ENCODE measurements around the gene SSBP4. TPM values are rescaled to one million over a fixed set of nuclear protein-coding genes. Genes with fewer than 3 reads are reported as not detected.
A peak's percentile ranks its signal among the peaks of the same experiment; 100 is the strongest.
"Not testable (repeated sequence)": the region's sequence is repeated elsewhere in the genome, so short reads cannot be mapped to it uniquely, and the experiment has no call there.

The SSBP4 gene
- total RNA-seq (2014; rRNA removed; shearing (Covaris generic)), result 63.0 and 73.0 TPM in 2 replicates

- Histone ChIP-seq H3K4me1 (peaks cover 25% of the 10 kb centered on the region), H3K27ac (peak within 1 kb of the TSS; percentile 58), H3K4me3 (peak within 1 kb of the TSS; percentile 71), H3K27me3 (no peaks in the 10 kb centered on the region), H3K36me3 (no peaks in the 10 kb centered on the region), H3K9me3 (replicated peaks) (no peaks in the 10 kb centered on the region)
- DNase-seq, result peak; percentile 71 to 85
Measured at GRCh38 chr19:18419195-18419698, at the start of gene SSBP4. TSS of gene SSBP4 (plus strand) at chr19:18419398. CDS start at chr19:18419649, 251 bp downstream.

DNA sequence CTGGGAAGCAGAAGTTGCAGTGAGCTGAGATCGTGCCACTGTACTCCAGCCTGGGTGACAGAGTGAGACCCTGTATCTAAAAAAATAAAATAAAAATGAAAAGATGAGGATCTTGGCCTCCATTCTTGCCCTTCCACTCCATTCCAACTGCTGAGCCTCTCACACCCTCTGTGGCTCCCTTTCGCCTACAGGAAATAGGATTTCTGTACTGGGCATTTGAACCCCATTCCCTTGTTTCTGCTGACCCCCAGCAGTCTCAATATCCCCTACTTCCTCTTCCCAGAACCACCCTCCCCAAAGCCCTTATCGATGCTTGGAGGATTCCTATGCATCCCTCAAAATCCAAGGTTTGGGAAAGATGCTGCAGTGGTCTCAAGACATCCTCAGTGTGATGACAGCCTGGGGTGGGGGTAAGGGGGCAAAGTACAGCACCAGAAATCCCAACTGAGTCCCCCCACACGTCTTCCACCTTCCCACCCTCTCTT lies 45.7 kb upstream of the SSBP4 start:
- H3K4me3 ChIP-seq, result no peak overlapping the region
- H3K9me3 ChIP-seq (replicated peaks), result no peaks in the 10 kb centered on the region
- no peaks in the 10 kb centered on the region for H3K27me3 ChIP-seq
- DNase-seq, result no peak
- no peaks in the 10 kb centered on the region for H3K36me3 ChIP-seq
- H3K4me1 ChIP-seq, result peaks cover 48% of the 10 kb centered on the region
- peak overlapping the region; percentile 99 for H3K27ac ChIP-seq

DNA sequence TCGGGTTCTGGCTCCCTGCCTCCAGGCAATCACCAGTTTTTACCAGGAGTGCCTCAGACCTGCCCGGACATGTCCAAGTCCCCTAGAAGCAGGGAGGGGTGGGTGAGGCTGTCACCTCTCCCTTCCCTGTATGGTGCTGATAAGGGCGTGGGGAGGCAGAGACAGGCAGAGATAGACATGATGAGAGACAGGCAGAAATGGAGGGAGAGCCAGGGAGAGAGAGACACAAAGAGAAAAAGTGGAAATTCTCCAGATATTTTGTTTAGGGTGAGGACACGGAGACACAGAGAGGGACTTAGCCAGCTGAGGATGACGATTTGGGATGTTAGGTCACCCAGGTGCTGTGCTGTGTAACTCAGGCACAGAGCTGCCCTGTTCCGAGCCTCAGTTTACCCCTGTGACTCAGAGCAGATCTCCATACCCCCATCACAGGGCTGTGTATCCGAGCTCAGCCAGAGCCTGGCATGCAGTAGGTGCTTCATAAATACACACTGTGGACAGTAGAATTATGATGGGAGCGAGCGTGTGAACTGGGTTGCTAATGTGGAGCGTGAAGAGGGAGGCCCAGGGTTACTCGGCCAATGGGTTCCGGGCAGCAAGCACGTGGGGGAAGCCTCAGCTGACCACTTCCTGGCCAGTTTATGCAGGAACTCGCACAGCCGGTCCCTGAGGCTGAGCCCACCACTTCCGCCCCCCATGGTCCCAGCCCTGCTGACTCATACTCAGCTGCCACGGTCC lies 45.1 kb upstream of the SSBP4 start:
- Histone ChIP-seq H3K27me3 (no peaks in the 10 kb centered on the region), H3K4me1 (peaks cover 42% of the 10 kb centered on the region), H3K4me3 (peak overlapping the region; percentile 4; the same call in 1 of the 2 replicates), H3K27ac (peak overlapping the region; percentile 99), H3K36me3 (no peaks in the 10 kb centered on the region), H3K9me3 (replicated peaks) (no peaks in the 10 kb centered on the region)
- peak; percentile 99 for DNase-seq

- Histone ChIP-seq H3K36me3 (no peaks in the 10 kb centered on the region), H3K4me1 (peaks cover 35% of the 10 kb centered on the region), H3K27ac (no peak overlapping the region), H3K27me3 (no peaks in the 10 kb centered on the region), H3K4me3 (no peak overlapping the region), H3K9me3 (replicated peaks) (no peaks in the 10 kb centered on the region)
- DNase-seq, result no peak
Measured at GRCh38 chr19:18377026-18377425, 42.2 kb upstream of the SSBP4 start.

- Histone ChIP-seq H3K27ac (no peak overlapping the region), H3K4me1 (peaks cover 23% of the 10 kb centered on the region), H3K27me3 (no peaks in the 10 kb centered on the region), H3K9me3 (replicated peaks) (no peaks in the 10 kb centered on the region), H3K36me3 (no peaks in the 10 kb centered on the region), H3K4me3 (no peak overlapping the region)
- DNase-seq, result peak; percentile 71 to 72
Measured at GRCh38 chr19:18379803-18380747, 39.1 kb upstream of the SSBP4 start.

- H3K9me3 ChIP-seq (replicated peaks), result no peaks in the 10 kb centered on the region
- H3K27ac ChIP-seq, result no peak overlapping the region
- no peak for DNase-seq
- H3K27me3 ChIP-seq, result no peaks in the 10 kb centered on the region
- H3K4me3 ChIP-seq, result no peak overlapping the region
- H3K4me1 ChIP-seq, result peaks cover 18% of the 10 kb centered on the region
- no peaks in the 10 kb centered on the region for H3K36me3 ChIP-seq
Measured at GRCh38 chr19:18380843-18381242, 38.4 kb upstream of the SSBP4 start.

- H3K4me1 ChIP-seq, result peaks cover 14% of the 10 kb centered on the region
- not testable (repeated sequence) for H3K27me3 ChIP-seq; H3K27ac ChIP-seq; H3K36me3 ChIP-seq; H3K4me3 ChIP-seq; H3K9me3 ChIP-seq (replicated peaks); DNase-seq
Measured at GRCh38 chr19:18383622-18384021, 35.6 kb upstream of the SSBP4 start.

- peaks cover 12% of the 10 kb centered on the region for H3K36me3 ChIP-seq
- no peak for DNase-seq
- H3K27ac ChIP-seq, result no peak overlapping the region
- H3K4me1 ChIP-seq, result peaks cover 14% of the 10 kb centered on the region
- no peaks in the 10 kb centered on the region for H3K9me3 ChIP-seq (replicated peaks)
- no peaks in the 10 kb centered on the region for H3K27me3 ChIP-seq
- H3K4me3 ChIP-seq, result no peak overlapping the region
Measured at GRCh38 chr19:18384775-18385174, 34.4 kb upstream of the SSBP4 start.

DNA sequence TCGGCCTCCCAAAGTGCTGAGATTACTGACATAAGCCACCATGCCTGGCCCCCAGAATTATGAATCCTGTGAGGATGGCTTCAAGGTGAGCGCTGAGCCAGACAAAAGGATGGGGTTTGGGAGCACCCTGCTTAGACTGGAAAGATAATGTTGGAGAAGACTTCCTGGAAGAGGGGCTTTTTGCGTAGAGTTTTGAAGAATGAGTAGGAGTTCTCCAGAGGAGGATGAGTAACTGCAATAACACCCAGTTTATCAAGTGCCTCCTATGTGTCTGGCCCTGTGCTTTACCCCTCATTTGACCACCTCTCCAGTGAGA lies 33.9 kb upstream of the SSBP4 start:
- Histone ChIP-seq H3K27ac (no peak overlapping the region), H3K4me3 (no peak overlapping the region; the same call in 1 of the 2 replicates)

GRCh38 chr19:18385675-18386542 lies 33.3 kb upstream of the SSBP4 start, which contains the start of gene GDF15:
TSS of gene GDF15 (plus strand) at chr19:18386158. CDS start at chr19:18386190, 32 bp downstream.
- Histone ChIP-seq H3K36me3 (peaks cover 14% of the 10 kb centered on the region), H3K9me3 (replicated peaks) (no peaks in the 10 kb centered on the region), H3K27me3 (no peaks in the 10 kb centered on the region), H3K4me1 (peaks cover 10% of the 10 kb centered on the region), H3K27ac (peak within 1 kb of the TSS; percentile 91), H3K4me3 (peak within 1 kb of the TSS; percentile 71)
- peak; percentile 84 to 89 for DNase-seq

More for the DNA sequence above, 33.9 kb upstream of the SSBP4 start:
- Histone ChIP-seq H3K27me3 (no peaks in the 10 kb centered on the region), H3K4me1 (peaks cover 10% of the 10 kb centered on the region), H3K36me3 (peaks cover 14% of the 10 kb centered on the region), H3K9me3 (replicated peaks) (no peaks in the 10 kb centered on the region)
- no peak for DNase-seq

DNA sequence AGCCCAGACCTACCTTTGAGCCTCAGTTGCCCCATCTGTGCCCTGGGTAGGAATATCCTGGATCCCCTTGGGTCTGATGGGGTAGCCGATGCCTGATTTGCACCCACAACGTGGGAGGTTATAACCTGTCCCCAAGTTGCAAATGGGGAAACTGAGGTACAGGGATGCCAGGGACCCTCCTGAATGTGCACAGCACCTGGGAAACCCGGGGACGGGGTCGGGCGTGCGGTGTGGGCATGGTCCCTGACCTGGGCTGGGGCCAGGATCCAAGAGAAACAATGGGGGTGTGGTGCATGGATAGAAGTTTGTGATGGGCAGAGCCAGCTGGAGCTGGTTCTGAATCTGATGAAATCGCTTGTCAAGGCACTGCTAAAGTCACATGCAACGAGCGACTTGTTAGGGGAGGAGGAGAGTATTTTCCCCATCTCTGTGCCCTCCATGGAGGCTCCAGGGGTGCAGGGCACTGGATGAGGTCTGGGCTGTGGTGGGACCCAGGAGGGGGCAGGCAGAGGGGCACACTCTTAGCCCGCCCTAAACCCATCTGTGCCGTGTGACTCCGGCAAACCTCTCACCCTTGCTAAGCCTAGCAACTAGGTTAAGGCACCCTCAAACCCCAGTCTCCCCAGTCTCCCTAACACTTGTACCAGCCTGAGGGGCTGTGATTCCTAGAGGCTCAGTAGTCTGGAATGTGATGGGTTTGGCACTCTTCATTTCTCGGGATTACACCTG lies 32.5 kb upstream of the SSBP4 start:
- peaks cover 14% of the 10 kb centered on the region for H3K36me3 ChIP-seq
- DNase-seq, result peak; percentile 85 to 91
- H3K9me3 ChIP-seq (replicated peaks), result no peaks in the 10 kb centered on the region
- peak overlapping the region; percentile 71 for H3K4me3 ChIP-seq
- peaks cover 10% of the 10 kb centered on the region for H3K4me1 ChIP-seq
- no peaks in the 10 kb centered on the region for H3K27me3 ChIP-seq
- H3K27ac ChIP-seq, result peak overlapping the region; percentile 91

GRCh38 chr19:18388100-18388959 lies 30.9 kb upstream of the SSBP4 start:
- no peak overlapping the region for H3K4me3 ChIP-seq
- no peaks in the 10 kb centered on the region for H3K9me3 ChIP-seq (replicated peaks)
- peaks cover 4% of the 10 kb centered on the region; the same call in 1 of the 2 replicates for H3K4me1 ChIP-seq
- no peaks in the 10 kb centered on the region for H3K27me3 ChIP-seq
- DNase-seq, result peak in 1 of 2 experiments; percentile 52
- H3K27ac ChIP-seq, result no peak overlapping the region
- H3K36me3 ChIP-seq, result peaks cover 14% of the 10 kb centered on the region
